ENCODE data around the gene DNAJB13.

Gene DNAJB13, protein sequence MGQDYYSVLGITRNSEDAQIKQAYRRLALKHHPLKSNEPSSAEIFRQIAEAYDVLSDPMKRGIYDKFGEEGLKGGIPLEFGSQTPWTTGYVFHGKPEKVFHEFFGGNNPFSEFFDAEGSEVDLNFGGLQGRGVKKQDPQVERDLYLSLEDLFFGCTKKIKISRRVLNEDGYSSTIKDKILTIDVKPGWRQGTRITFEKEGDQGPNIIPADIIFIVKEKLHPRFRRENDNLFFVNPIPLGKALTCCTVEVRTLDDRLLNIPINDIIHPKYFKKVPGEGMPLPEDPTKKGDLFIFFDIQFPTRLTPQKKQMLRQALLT

GRCh38 chr11:73950869-73951710 lies at the start of gene DNAJB13:
Gene DNAJB13 (plus strand): TSS chr11:73951026. CDS start chr11:73951070, 44 bp downstream.
- Histone ChIP-seq H3K4me3 (IDR thresholded peaks at IDR 0.05; ENCODE audit: insufficient read depth, low read depth, low read length) (no peak within 1 kb of the TSS), H3K79me2 (ENCODE audit: insufficient read depth, low read depth) (no peaks in the 10 kb centered on the region), H4K20me1 (ENCODE audit: insufficient read depth) (no peaks in the 10 kb centered on the region), H3K4me2 (no peak within 1 kb of the TSS), H2AFZ (ENCODE audit: low read depth) (no peak within 1 kb of the TSS), H3K27ac (no peak within 1 kb of the TSS), H3K4me1 (ENCODE audit: low read depth, poor library complexity, severe bottlenecking) (no peaks in the 10 kb centered on the region), H3K36me3 (ENCODE audit: insufficient read depth) (no peaks in the 10 kb centered on the region), H3K27me3 (ENCODE audit: insufficient read depth, low read depth) (no peaks in the 10 kb centered on the region), H3K9ac (no peak within 1 kb of the TSS)
- TF ChIP-seq CTCF (conservative IDR thresholded peaks at IDR 0.05; ENCODE audit: low read depth, low read length), result no peak

- no peak for TF ChIP-seq CTCF (conservative IDR thresholded peaks at IDR 0.05; ENCODE audit: low read depth, low read length)
- H3K79me2 ChIP-seq (ENCODE audit: insufficient read depth, low read depth), result no peaks in the 10 kb centered on the region
- no peaks in the 10 kb centered on the region for H3K4me1 ChIP-seq (ENCODE audit: low read depth, poor library complexity, severe bottlenecking)
- H3K4me2 ChIP-seq, result no peak overlapping the region
- no peaks in the 10 kb centered on the region for H4K20me1 ChIP-seq (ENCODE audit: insufficient read depth)
- no peak overlapping the region for H3K4me3 ChIP-seq (IDR thresholded peaks at IDR 0.05; ENCODE audit: insufficient read depth, low read depth, low read length)
- H3K36me3 ChIP-seq (ENCODE audit: insufficient read depth), result no peaks in the 10 kb centered on the region
- H2AFZ ChIP-seq (ENCODE audit: low read depth), result no peak overlapping the region
- H3K9ac ChIP-seq, result no peak overlapping the region
- H3K27me3 ChIP-seq (ENCODE audit: insufficient read depth, low read depth), result no peaks in the 10 kb centered on the region
- no peak overlapping the region for H3K27ac ChIP-seq
These were observed 48.5 kb upstream of the DNAJB13 start for GRCh38 chr11:73902303-73902702.

DNA sequence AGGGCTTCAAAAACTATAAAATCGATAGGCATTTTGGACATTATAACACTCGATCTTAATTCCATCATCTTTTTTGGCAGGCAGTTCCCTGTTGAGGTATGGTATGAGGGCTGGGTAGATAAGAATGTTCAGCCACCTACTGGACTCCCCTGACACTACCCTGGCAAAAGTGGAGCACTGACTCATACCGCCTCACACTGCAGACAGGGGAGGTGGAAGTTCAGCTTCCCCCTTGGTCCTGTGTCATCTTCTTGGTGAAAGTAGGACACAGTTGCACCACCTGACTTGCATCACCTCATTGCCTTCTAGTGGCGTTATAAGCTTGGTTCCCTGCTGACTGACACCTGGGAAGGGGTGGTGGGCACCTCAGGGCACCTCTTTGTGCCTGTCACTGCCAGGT lies 43.6 kb upstream of the DNAJB13 start:
- no peaks in the 10 kb centered on the region for H4K20me1 ChIP-seq (ENCODE audit: insufficient read depth)
- no peak overlapping the region for H2AFZ ChIP-seq (ENCODE audit: low read depth)
- no peak overlapping the region for H3K9ac ChIP-seq
- no peak for TF ChIP-seq CTCF (conservative IDR thresholded peaks at IDR 0.05; ENCODE audit: low read depth, low read length)
- H3K27ac ChIP-seq, result no peak overlapping the region
- H3K27me3 ChIP-seq (ENCODE audit: insufficient read depth, low read depth), result no peaks in the 10 kb centered on the region
- no peak overlapping the region for H3K4me2 ChIP-seq
- H3K4me1 ChIP-seq (ENCODE audit: low read depth, poor library complexity, severe bottlenecking), result no peaks in the 10 kb centered on the region
- H3K79me2 ChIP-seq (ENCODE audit: insufficient read depth, low read depth), result no peaks in the 10 kb centered on the region
- H3K4me3 ChIP-seq (IDR thresholded peaks at IDR 0.05; ENCODE audit: insufficient read depth, low read depth, low read length), result no peak overlapping the region
- no peaks in the 10 kb centered on the region for H3K36me3 ChIP-seq (ENCODE audit: insufficient read depth)

DNA sequence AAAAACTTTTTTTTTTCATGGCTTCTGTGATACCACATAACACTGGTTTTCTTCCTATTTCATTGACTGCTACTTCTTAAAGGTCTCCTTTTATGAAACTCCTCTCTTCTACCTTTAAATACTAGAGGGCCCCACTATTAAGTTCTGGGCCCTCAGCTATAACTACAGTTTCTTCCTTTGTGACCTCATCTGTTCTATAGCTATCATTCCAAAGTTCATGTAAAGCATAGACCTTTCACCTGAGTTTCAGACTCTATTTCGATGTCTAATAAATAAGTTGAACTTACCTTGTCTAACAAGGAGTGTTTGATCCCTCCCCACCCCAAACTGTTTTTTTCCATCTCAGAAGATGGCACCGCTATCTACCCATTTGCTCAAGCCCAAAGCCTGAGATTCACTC lies 38.8 kb upstream of the DNAJB13 start:
- no peak overlapping the region for H3K9ac ChIP-seq
- TF ChIP-seq CTCF (conservative IDR thresholded peaks at IDR 0.05; ENCODE audit: low read depth, low read length), result no peak
- no peaks in the 10 kb centered on the region for H4K20me1 ChIP-seq (ENCODE audit: insufficient read depth)

More for the DNA sequence above, 38.8 kb upstream of the DNAJB13 start:
- Histone ChIP-seq H3K4me1 (ENCODE audit: low read depth, poor library complexity, severe bottlenecking) (peaks cover 10% of the 10 kb centered on the region), H3K27ac (no peak overlapping the region), H3K36me3 (ENCODE audit: insufficient read depth) (no peaks in the 10 kb centered on the region), H3K27me3 (ENCODE audit: insufficient read depth, low read depth) (no peaks in the 10 kb centered on the region), H3K4me3 (IDR thresholded peaks at IDR 0.05; ENCODE audit: insufficient read depth, low read depth, low read length) (no peak overlapping the region), H3K79me2 (ENCODE audit: insufficient read depth, low read depth) (no peaks in the 10 kb centered on the region), H3K4me2 (no peak overlapping the region), H2AFZ (ENCODE audit: low read depth) (no peak overlapping the region)

Data from KMS-11 (cell line).